Dermis blood vessel endothelial cell (primary cell): ENCODE data around the gene ZNF618. TPM values are rescaled to one million over a fixed set of nuclear protein-coding genes. Genes with fewer than 3 reads are reported as not detected.
"Not testable (repeated sequence)": the region's sequence is repeated elsewhere in the genome, so short reads cannot be mapped to it uniquely, and the experiment has no call there.

Source experiments
- DNase-seq: peaks from one replicate; pipeline ENCODE4 v3.0.0; 2010
- total RNA-seq: library from RNA; depleted of rRNA; stranded (reverse); fragments of >200 nt; gene quantifications from 2 replicates; pipeline ENCODE4 v1.2.3, GENCODE V29; 2014

The ZNF618 gene
- total RNA-seq, 1 donor from 2014 or later = 11.7 TPM

- no peak for DNase-seq
Measured at GRCh38 chr9:114069476-114070187, 193.5 kb downstream of the ZNF618 start.

GRCh38 chr9:114070188-114071103 lies 194.3 kb downstream of the ZNF618 start:
- DNase-seq = no peak

- no peak for DNase-seq
Measured at GRCh38 chr9:114071197-114071795, 195.2 kb downstream of the ZNF618 start.

GRCh38 chr9:114072184-114073140 lies 196.4 kb downstream of the ZNF618 start:
- DNase-seq = no peak

- DNase-seq = no peak
Measured at GRCh38 chr9:114075602-114076001, 199.5 kb downstream of the ZNF618 start.

GRCh38 chr9:114076237-114077161 lies 200.4 kb downstream of the ZNF618 start:
- DNase-seq = no peak

GRCh38 chr9:114077162-114077837 lies 201.2 kb downstream of the ZNF618 start:
- no peak for DNase-seq

- no peak for DNase-seq
Measured at GRCh38 chr9:114078021-114078780, 202.1 kb downstream of the ZNF618 start, which contains the start of gene AMBP. TSS of gene AMBP (minus strand) at chr9:114078300. CDS start at chr9:114078209, 91 bp downstream.

GRCh38 chr9:114078781-114079156 lies 202.7 kb downstream of the ZNF618 start:
- DNase-seq = no peak

- DNase-seq = no peak
Measured at GRCh38 chr9:114080195-114080772, 204.2 kb downstream of the ZNF618 start.

- DNase-seq = no peak
Measured at GRCh38 chr9:114080773-114081440, 204.8 kb downstream of the ZNF618 start.

GRCh38 chr9:114081441-114082016 lies 205.4 kb downstream of the ZNF618 start:
- no peak for DNase-seq

- DNase-seq = peak; percentile 94
Measured at GRCh38 chr9:114082017-114082762, 206.1 kb downstream of the ZNF618 start.

GRCh38 chr9:114082763-114083412 lies 206.8 kb downstream of the ZNF618 start:
- not testable (repeated sequence) for DNase-seq

- DNase-seq = no peak
Measured at GRCh38 chr9:114083666-114084065, 207.6 kb downstream of the ZNF618 start.

GRCh38 chr9:114084282-114085073 lies 208.4 kb downstream of the ZNF618 start:
- no peak for DNase-seq
